Measurements from ENCODE around the gene PDIA6.

- TF ChIP-seq, protein P1, sequence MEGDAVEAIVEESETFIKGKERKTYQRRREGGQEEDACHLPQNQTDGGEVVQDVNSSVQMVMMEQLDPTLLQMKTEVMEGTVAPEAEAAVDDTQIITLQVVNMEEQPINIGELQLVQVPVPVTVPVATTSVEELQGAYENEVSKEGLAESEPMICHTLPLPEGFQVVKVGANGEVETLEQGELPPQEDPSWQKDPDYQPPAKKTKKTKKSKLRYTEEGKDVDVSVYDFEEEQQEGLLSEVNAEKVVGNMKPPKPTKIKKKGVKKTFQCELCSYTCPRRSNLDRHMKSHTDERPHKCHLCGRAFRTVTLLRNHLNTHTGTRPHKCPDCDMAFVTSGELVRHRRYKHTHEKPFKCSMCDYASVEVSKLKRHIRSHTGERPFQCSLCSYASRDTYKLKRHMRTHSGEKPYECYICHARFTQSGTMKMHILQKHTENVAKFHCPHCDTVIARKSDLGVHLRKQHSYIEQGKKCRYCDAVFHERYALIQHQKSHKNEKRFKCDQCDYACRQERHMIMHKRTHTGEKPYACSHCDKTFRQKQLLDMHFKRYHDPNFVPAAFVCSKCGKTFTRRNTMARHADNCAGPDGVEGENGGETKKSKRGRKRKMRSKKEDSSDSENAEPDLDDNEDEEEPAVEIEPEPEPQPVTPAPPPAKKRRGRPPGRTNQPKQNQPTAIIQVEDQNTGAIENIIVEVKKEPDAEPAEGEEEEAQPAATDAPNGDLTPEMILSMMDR (IDR thresholded peaks at IDR 0.05; ENCODE audit: insufficient read depth, low read depth, low read length): no peak
- no peak for TF ChIP-seq EZH2 (IDR thresholded peaks at IDR 0.05; ENCODE audit: insufficient read depth, low read length)
Observed at GRCh38 chr2:10775831-10776230, 36.8 kb downstream of the PDIA6 start.

All from astrocyte (in vitro differentiated cells and primary cell).